A549 (cell line): ENCODE results near the gene MLKL.

Source experiments
- CTCF ChIP-seq: fragments of >200 bp; sonication (Bioruptor Twin); formaldehyde crosslinking; IDR thresholded peaks from 3 replicates; pipeline ENCODE4 v1.5.1; 2016
- HDAC2 ChIP-seq: fragments of 200-600 bp; sonication (generic); IDR thresholded peaks from 2 replicates; pipeline ENCODE4 v1.6.1; 2016
- JUNB ChIP-seq: fragments of >200 bp; sonication (Bioruptor Twin); formaldehyde crosslinking; IDR thresholded peaks from 2 replicates; pipeline ENCODE4 v1.6.1; 2016
- MAX ChIP-seq: IDR thresholded peaks from 2 replicates; pipeline ENCODE4 v1.6.1; 2012
- POLR2A ChIP-seq: IDR thresholded peaks from 2 replicates; pipeline ENCODE4 v1.6.1; 2012; ENCODE audit warnings: mild to moderate bottlenecking, low read length
- REST ChIP-seq: fragments of 200-600 bp; sonication (generic); IDR thresholded peaks from 2 replicates; pipeline ENCODE4 v1.6.1; 2016; ENCODE audit warnings: antibody characterized with exemption, mild to moderate bottlenecking, moderate library complexity
- RFX5 ChIP-seq: fragments of 450-650 bp; IDR thresholded peaks from 2 replicates; pipeline ENCODE4 v1.7.1; 2014; ENCODE audit warnings: antibody characterized with exemption, mild to moderate bottlenecking, moderate library complexity
- TP53 ChIP-seq: fragments of 250-450 bp; sonication (Bioruptor Pico); IDR thresholded peaks from 2 replicates; pipeline ENCODE4 v1.5.0; 2021; ENCODE audit warnings: mild to moderate bottlenecking, moderate library complexity

GRCh38 chr16:74667255-74667700 is 33.4 kb downstream of the MLKL start:
- TF ChIP-seq TP53 (CRISPR knock-in tag) (no peak), CTCF (no peak), MAX (no peak), HDAC2 (no peak), POLR2A (no peak), JUNB (no peak), REST (no peak), RFX5 (no peak)
